Measurements from ENCODE around the gene LMF1. TPM values are rescaled to one million over a fixed set of nuclear protein-coding genes. Genes with fewer than 3 reads are reported as not detected.

LMF1 gene
- total RNA-seq, 6 donors from 2014 or later, result 20.3 to 147 (median 28.2) TPM

GRCh38 chr16:929227-930073 is 41.3 kb downstream of the LMF1 start:
- peak in 1 of 2 donors; percentile 7 for ATAC-seq (ENCODE audit: low FRiP score in 2 of 2)
- TF ChIP-seq CTCF (IDR thresholded peaks at IDR 0.05) (no peak), POLR2AphosphoS5 (IDR thresholded peaks at IDR 0.05) (no peak), POLR2A (IDR thresholded peaks at IDR 0.05) (no peak), EP300 (IDR thresholded peaks at IDR 0.05) (no peak)
- WGBS, 2 donors, result 91% methylated on average over 28 to 44 of the region's 45 CpGs
- H3K27ac ChIP-seq, result no peak overlapping the region
- no peaks in the 10 kb centered on the region for H3K9me3 ChIP-seq
- DNase-seq, result peak in 1 of 2 donors; percentile 73
- no peak overlapping the region for H3K4me3 ChIP-seq
- H3K36me3 ChIP-seq, result peaks cover 0 to 37% (median 21%) of the 10 kb centered on the region in 4 donors
- H3K27me3 ChIP-seq, result no peaks in the 10 kb centered on the region
- H3K4me1 ChIP-seq, result no peaks in the 10 kb centered on the region

- no peak overlapping the region for H3K4me3 ChIP-seq
- H3K27me3 ChIP-seq, result no peaks in the 10 kb centered on the region
- H3K4me1 ChIP-seq, result no peaks in the 10 kb centered on the region
- no peak for TF ChIP-seq CTCF (IDR thresholded peaks at IDR 0.05)
- no peak for TF ChIP-seq EP300 (IDR thresholded peaks at IDR 0.05)
- no peak for TF ChIP-seq POLR2A (IDR thresholded peaks at IDR 0.05)
- TF ChIP-seq POLR2AphosphoS5 (IDR thresholded peaks at IDR 0.05), result no peak
- 89 to 100% methylated on average over 1 to 9 of the region's 11 CpGs for WGBS, 2 donors
- peaks cover 0 to 30% (median 19%) of the 10 kb centered on the region in 4 donors for H3K36me3 ChIP-seq
- no peaks in the 10 kb centered on the region for H3K9me3 ChIP-seq
- no peak overlapping the region for H3K27ac ChIP-seq
- no peak for DNase-seq
- no peak for ATAC-seq (ENCODE audit: low FRiP score in 2 of 2)
Measured at GRCh38 chr16:928526-928925, 42.3 kb downstream of the LMF1 start.

GRCh38 chr16:927931-928330 is 42.9 kb downstream of the LMF1 start:
- 94 to 97% methylated on average over 17 of the region's 18 CpGs for WGBS, 2 donors
- no peak overlapping the region for H3K27ac ChIP-seq
- no peaks in the 10 kb centered on the region for H3K27me3 ChIP-seq
- H3K36me3 ChIP-seq, result peaks cover 0 to 29% (median 17%) of the 10 kb centered on the region in 4 donors
- ATAC-seq (ENCODE audit: low FRiP score in 2 of 2) (no peak), DNase-seq (no peak)
- H3K4me1 ChIP-seq, result no peaks in the 10 kb centered on the region
- H3K9me3 ChIP-seq, result no peaks in the 10 kb centered on the region
- TF ChIP-seq POLR2A (IDR thresholded peaks at IDR 0.05) (no peak), POLR2AphosphoS5 (IDR thresholded peaks at IDR 0.05) (no peak), CTCF (IDR thresholded peaks at IDR 0.05) (no peak), EP300 (IDR thresholded peaks at IDR 0.05) (no peak)
- no peak overlapping the region for H3K4me3 ChIP-seq

GRCh38 chr16:927406-927805 is 43.4 kb downstream of the LMF1 start:
- no peaks in the 10 kb centered on the region for H3K9me3 ChIP-seq
- 96 to 97% methylated on average over 14 to 15 of the region's 15 CpGs for WGBS, 2 donors
- H3K27ac ChIP-seq, result no peak overlapping the region
- peaks cover 0 to 26% (median 15%) of the 10 kb centered on the region in 4 donors for H3K36me3 ChIP-seq
- no peak overlapping the region for H3K4me3 ChIP-seq
- no peaks in the 10 kb centered on the region for H3K4me1 ChIP-seq
- no peaks in the 10 kb centered on the region for H3K27me3 ChIP-seq
- no peak for DNase-seq
- TF ChIP-seq POLR2A (IDR thresholded peaks at IDR 0.05), result no peak
- TF ChIP-seq CTCF (IDR thresholded peaks at IDR 0.05), result no peak
- TF ChIP-seq POLR2AphosphoS5 (IDR thresholded peaks at IDR 0.05), result no peak
- no peak for TF ChIP-seq EP300 (IDR thresholded peaks at IDR 0.05)
- ATAC-seq (ENCODE audit: low FRiP score in 2 of 2), result no peak

All from upper lobe of left lung (tissue), 6 donors.